Panc1 (cell line): ENCODE data around the gene RGMA. TPM values are rescaled to one million over a fixed set of nuclear protein-coding genes. Genes with fewer than 3 reads are reported as not detected.

ENCODE experiments used
- ATAC-seq: fragments of 200-7000 bp; cut with Tn5 transposase; 2 replicates; pipeline ENCODE4 v1.9.1; 2020; ENCODE audit warnings: mild to moderate bottlenecking, moderate library complexity
- BruUV-seq: library from RNA; stranded (reverse); fragments of 400-500 nt; replicated peaks from 2 replicates; lab custom pipeline; 2021; lab: Mats Ljungman, UMichigan
- CTCF ChIA-PET: fragments of 300-600 bp; sonication (Branson Sonifier 250); formaldehyde crosslinking; loops from one replicate; lab custom pipeline; 2022; ENCODE audit warnings: antibody characterized with exemption; lab: Charles Lee
- POLR2A ChIA-PET: fragments of 300-600 bp; sonication (Branson Sonifier 250); formaldehyde crosslinking; loops from one replicate; lab custom pipeline; 2022; ENCODE audit warnings: antibody characterized with exemption; lab: Charles Lee
- DNase-seq: peaks from one replicate; pipeline ENCODE4 v3.0.0-alpha.2; 2010; ENCODE audit warnings: low read depth, low spot score
- H3K27ac ChIP-seq: 2 replicates; pipeline ENCODE4 v1.5.1; 2011; ENCODE audit warnings: mild to moderate bottlenecking, low read length, inconsistent platforms
- H3K27me3 ChIP-seq: fragments of 200-500 bp; sonication (Bioruptor generic); 2 replicates; pipeline ENCODE4 v1.6.0; 2014; ENCODE audit warnings: low read length, inconsistent platforms; ENCODE audit not compliant: control insufficient read depth, insufficient read depth
- H3K36me3 ChIP-seq: fragments of 200-500 bp; sonication (Bioruptor generic); 2 replicates; pipeline ENCODE4 v1.5.1; 2014; ENCODE audit warnings: inconsistent platforms, mild to moderate bottlenecking, low read length, moderate library complexity; ENCODE audit not compliant: control insufficient read depth, insufficient read depth
- H3K4me1 ChIP-seq: 2 replicates; pipeline ENCODE4 v1.5.1; 2011; ENCODE audit warnings: inconsistent platforms, mild to moderate bottlenecking, low read length, moderate library complexity; ENCODE audit not compliant: control insufficient read depth, insufficient read depth
- H3K4me3 ChIP-seq, 2 experiments: 2 replicates each; pipeline ENCODE4 v1.5.1; 2011 to 2012; ENCODE audit warnings: low read depth in 2 of 2, low read length in 2 of 2, mild to moderate bottlenecking in 2 of 2, inconsistent platforms in 1 of 2, moderate library complexity in 1 of 2
- H3K9me3 ChIP-seq: fragments of 200-500 bp; sonication (Bioruptor generic); 2 replicates; pipeline ENCODE4 v1.5.1; 2014; ENCODE audit warnings: low read depth, mild to moderate bottlenecking, inconsistent platforms, low read length, moderate library complexity; ENCODE audit not compliant: control insufficient read depth, insufficient read depth
- POLR2AphosphoS5 ChIP-seq: IDR thresholded peaks from 2 replicates; pipeline ENCODE4 v1.6.1; 2012; ENCODE audit warnings: mild to moderate bottlenecking, low read depth, low read length, moderate library complexity
- SIN3A ChIP-seq: IDR thresholded peaks from 2 replicates; pipeline ENCODE4 v1.6.1; 2012; ENCODE audit warnings: low read depth, mild to moderate bottlenecking, low read length, moderate library complexity, borderline replicate concordance; ENCODE audit not compliant: insufficient read depth
- TCF7L2 ChIP-seq: IDR thresholded peaks from 2 replicates; pipeline ENCODE4 v1.6.1; 2011; ENCODE audit warnings: mild to moderate bottlenecking, low read depth, low read length, inconsistent platforms
- in situ Hi-C: cut with HindIII; loops from 2 replicates; pipeline ENCODE4 v1.10.0; 2016; ENCODE audit warnings: low sequenced_read_pairs, low pct_unique_long_range_greater_than_20kb
- intact Hi-C: fragments of 100-400 bp; cut with micrococcal nuclease; formaldehyde crosslinking; loops from one replicate; pipeline ENCODE4 v1.10.0; 2022; ENCODE audit not compliant: unreplicated experiment
- total RNA-seq: library from RNA; stranded (reverse); gene quantifications from one replicate; pipeline ENCODE4 v1.2.1, GENCODE V29; 2021; ENCODE audit not compliant: unreplicated experiment
- TF ChIP-seq, protein P1 (sequence below): fragments of 450-650 bp; IDR thresholded peaks from 2 replicates; pipeline ENCODE4 v1.5.1; 2017; ENCODE audit warnings: mild to moderate bottlenecking
- TF ChIP-seq, protein P2 (sequence below), 2 experiments: IDR thresholded peaks; 2 replicates each; pipeline ENCODE4 v1.6.1; 2011 to 2012; ENCODE audit warnings: low read depth in 2 of 2, control low read depth in 1 of 2, low read length in 1 of 2, mild to moderate bottlenecking in 1 of 2, moderate library complexity in 1 of 2; ENCODE audit not compliant: insufficient read depth in 1 of 2

Gene RGMA
- total RNA-seq, 1 experiment from 2014 or later = 0.62 TPM

- in situ Hi-C loops = no loop called here
Observed at GRCh38 chr15:93127286-93127685, 38.3 kb upstream of the RGMA start.

GRCh38 chr15:93126599-93126998, 37.6 kb upstream of the RGMA start:
- H3K36me3 ChIP-seq = no peaks in the 10 kb centered on the region
- no TSS peak for BruUV-seq
- POLR2A ChIA-PET = no interaction called here
- no peak for ATAC-seq
- no peaks in the 10 kb centered on the region for H3K9me3 ChIP-seq
- in situ Hi-C loops = no loop called here
- no peaks in the 10 kb centered on the region for H3K4me1 ChIP-seq
- no peak for DNase-seq
- TF ChIP-seq TCF7L2 (no peak), POLR2AphosphoS5 (no peak), SIN3A (no peak)
- TF ChIP-seq, protein P1, sequence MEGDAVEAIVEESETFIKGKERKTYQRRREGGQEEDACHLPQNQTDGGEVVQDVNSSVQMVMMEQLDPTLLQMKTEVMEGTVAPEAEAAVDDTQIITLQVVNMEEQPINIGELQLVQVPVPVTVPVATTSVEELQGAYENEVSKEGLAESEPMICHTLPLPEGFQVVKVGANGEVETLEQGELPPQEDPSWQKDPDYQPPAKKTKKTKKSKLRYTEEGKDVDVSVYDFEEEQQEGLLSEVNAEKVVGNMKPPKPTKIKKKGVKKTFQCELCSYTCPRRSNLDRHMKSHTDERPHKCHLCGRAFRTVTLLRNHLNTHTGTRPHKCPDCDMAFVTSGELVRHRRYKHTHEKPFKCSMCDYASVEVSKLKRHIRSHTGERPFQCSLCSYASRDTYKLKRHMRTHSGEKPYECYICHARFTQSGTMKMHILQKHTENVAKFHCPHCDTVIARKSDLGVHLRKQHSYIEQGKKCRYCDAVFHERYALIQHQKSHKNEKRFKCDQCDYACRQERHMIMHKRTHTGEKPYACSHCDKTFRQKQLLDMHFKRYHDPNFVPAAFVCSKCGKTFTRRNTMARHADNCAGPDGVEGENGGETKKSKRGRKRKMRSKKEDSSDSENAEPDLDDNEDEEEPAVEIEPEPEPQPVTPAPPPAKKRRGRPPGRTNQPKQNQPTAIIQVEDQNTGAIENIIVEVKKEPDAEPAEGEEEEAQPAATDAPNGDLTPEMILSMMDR = no peak
- TF ChIP-seq, protein P2, sequence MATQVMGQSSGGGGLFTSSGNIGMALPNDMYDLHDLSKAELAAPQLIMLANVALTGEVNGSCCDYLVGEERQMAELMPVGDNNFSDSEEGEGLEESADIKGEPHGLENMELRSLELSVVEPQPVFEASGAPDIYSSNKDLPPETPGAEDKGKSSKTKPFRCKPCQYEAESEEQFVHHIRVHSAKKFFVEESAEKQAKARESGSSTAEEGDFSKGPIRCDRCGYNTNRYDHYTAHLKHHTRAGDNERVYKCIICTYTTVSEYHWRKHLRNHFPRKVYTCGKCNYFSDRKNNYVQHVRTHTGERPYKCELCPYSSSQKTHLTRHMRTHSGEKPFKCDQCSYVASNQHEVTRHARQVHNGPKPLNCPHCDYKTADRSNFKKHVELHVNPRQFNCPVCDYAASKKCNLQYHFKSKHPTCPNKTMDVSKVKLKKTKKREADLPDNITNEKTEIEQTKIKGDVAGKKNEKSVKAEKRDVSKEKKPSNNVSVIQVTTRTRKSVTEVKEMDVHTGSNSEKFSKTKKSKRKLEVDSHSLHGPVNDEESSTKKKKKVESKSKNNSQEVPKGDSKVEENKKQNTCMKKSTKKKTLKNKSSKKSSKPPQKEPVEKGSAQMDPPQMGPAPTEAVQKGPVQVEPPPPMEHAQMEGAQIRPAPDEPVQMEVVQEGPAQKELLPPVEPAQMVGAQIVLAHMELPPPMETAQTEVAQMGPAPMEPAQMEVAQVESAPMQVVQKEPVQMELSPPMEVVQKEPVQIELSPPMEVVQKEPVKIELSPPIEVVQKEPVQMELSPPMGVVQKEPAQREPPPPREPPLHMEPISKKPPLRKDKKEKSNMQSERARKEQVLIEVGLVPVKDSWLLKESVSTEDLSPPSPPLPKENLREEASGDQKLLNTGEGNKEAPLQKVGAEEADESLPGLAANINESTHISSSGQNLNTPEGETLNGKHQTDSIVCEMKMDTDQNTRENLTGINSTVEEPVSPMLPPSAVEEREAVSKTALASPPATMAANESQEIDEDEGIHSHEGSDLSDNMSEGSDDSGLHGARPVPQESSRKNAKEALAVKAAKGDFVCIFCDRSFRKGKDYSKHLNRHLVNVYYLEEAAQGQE (IDR thresholded peaks at IDR 0.05; ENCODE audit: insufficient read depth in 1 of 2, low read depth in 2 of 2, low read length in 1 of 2) = no peak
- intact Hi-C loops = no loop called here
- H3K27ac ChIP-seq = no peak overlapping the region
- CTCF ChIA-PET = no interaction called here
- H3K27me3 ChIP-seq = no peaks in the 10 kb centered on the region
- no peak overlapping the region for H3K4me3 ChIP-seq

More at GRCh38 chr15:93127286-93127685, 38.3 kb upstream of the RGMA start:
- Histone ChIP-seq H3K4me1 (no peaks in the 10 kb centered on the region), H3K27me3 (no peaks in the 10 kb centered on the region), H3K4me3 (no peak overlapping the region), H3K9me3 (no peaks in the 10 kb centered on the region), H3K27ac (no peak overlapping the region), H3K36me3 (no peaks in the 10 kb centered on the region)
- BruUV-seq = no TSS peak
- intact Hi-C loops = no loop called here
- ATAC-seq (no peak), DNase-seq (no peak)
- no peak for TF ChIP-seq TCF7L2
- TF ChIP-seq POLR2AphosphoS5 = no peak
- TF ChIP-seq, protein P1 = no peak
- TF ChIP-seq SIN3A = no peak
- ChIA-PET CTCF (no interaction called here), POLR2A (no interaction called here)

- intact Hi-C loops = no loop called here
- H3K4me3 ChIP-seq = no peak overlapping the region
- no TSS peak for BruUV-seq
- ATAC-seq = no peak
- H3K27ac ChIP-seq = no peak overlapping the region
- no peak for DNase-seq
- no peak for TF ChIP-seq TCF7L2
- no peak for TF ChIP-seq POLR2AphosphoS5
- no peak for TF ChIP-seq SIN3A
- TF ChIP-seq, protein P2 (IDR thresholded peaks at IDR 0.05; ENCODE audit: insufficient read depth in 1 of 2, low read depth in 2 of 2, low read length in 1 of 2) = no peak
- TF ChIP-seq, protein P1 = no peak
- H3K36me3 ChIP-seq = no peaks in the 10 kb centered on the region
- ChIA-PET CTCF (no interaction called here), POLR2A (no interaction called here)
- no peaks in the 10 kb centered on the region for H3K27me3 ChIP-seq
- in situ Hi-C loops = no loop called here
- H3K4me1 ChIP-seq = no peaks in the 10 kb centered on the region
- no peaks in the 10 kb centered on the region for H3K9me3 ChIP-seq
Observed at GRCh38 chr15:93126148-93126547, 37.1 kb upstream of the RGMA start.
